CD4-positive, alpha-beta T cell (primary cell): ENCODE results near the gene SLIT1. TPM values are rescaled to one million over a fixed set of nuclear protein-coding genes. Genes with fewer than 3 reads are reported as not detected.

Source experiments
- ATAC-seq: fragments of 200-7000 bp; cut with Tn5 transposase; one replicate; pipeline ENCODE4 v1.10.0; 2022; ENCODE audit warnings: mild to moderate bottlenecking; ENCODE audit not compliant: poor library complexity
- CTCF ChIA-PET: fragments of 350-600 bp; sonication (Branson Sonifier 250); formaldehyde crosslinking; loops from one replicate; lab custom pipeline; 2021; ENCODE audit warnings: antibody characterized with exemption, inconsistent platforms; lab: Charles Lee
- POLR2A ChIA-PET: fragments of 350-600 bp; sonication (Branson Sonifier 250); formaldehyde crosslinking; loops from one replicate; lab custom pipeline; 2021; ENCODE audit warnings: antibody characterized with exemption, inconsistent platforms; lab: Charles Lee
- DNase-seq, 14 experiments: peaks; one replicate each; pipeline ENCODE4 v3.0.0-alpha.2; 2013 to 2020; ENCODE audit warnings: mixed read lengths in 2 of 14
- H3K27ac ChIP-seq, 2 donors: one replicate each; pipeline versions ENCODE4 v1.5.1 to v1.7.0; 2013; ENCODE audit warnings: low read length in 2 of 2, low read depth in 1 of 2, mild to moderate bottlenecking in 1 of 2
- H3K27me3 ChIP-seq, 2 experiments: 1 replicate in 1 of 2; 2 replicates in 1 of 2; pipeline versions ENCODE4 v1.6.1 to v1.7.0; 2013; ENCODE audit warnings: low read length in 2 of 2, control low read depth in 1 of 2, mild to moderate bottlenecking in 1 of 2, moderate library complexity in 1 of 2; ENCODE audit not compliant: insufficient read depth in 2 of 2, control insufficient read depth in 1 of 2
- H3K36me3 ChIP-seq: one replicate; pipeline ENCODE4 v1.6.1; 2013; ENCODE audit warnings: low read length, control low read depth; ENCODE audit not compliant: insufficient read depth
- H3K4me1 ChIP-seq: one replicate; pipeline ENCODE4 v1.6.1; 2013; ENCODE audit warnings: low read length, control low read depth; ENCODE audit not compliant: insufficient read depth
- H3K4me3 ChIP-seq: one replicate; pipeline ENCODE4 v1.5.1; 2013; ENCODE audit warnings: mild to moderate bottlenecking, low read length, moderate library complexity
- H3K9me3 ChIP-seq, 2 experiments: 1 replicate in 1 of 2; 2 replicates in 1 of 2; pipeline versions ENCODE4 v1.6.1 to v1.7.0; 2013; ENCODE audit warnings: low read length in 2 of 2, mild to moderate bottlenecking in 2 of 2, control low read depth in 1 of 2, moderate library complexity in 1 of 2; ENCODE audit not compliant: control insufficient read depth in 1 of 2, insufficient read depth in 1 of 2
- H3K27ac Mint-ChIP-seq: one replicate; pipeline ENCODE4 v1.8.0; 2020; ENCODE audit warnings: mixed read lengths
- H3K27me3 Mint-ChIP-seq: one replicate; pipeline ENCODE4 v1.8.0; 2021; ENCODE audit warnings: mixed read lengths
- H3K36me3 Mint-ChIP-seq: one replicate; pipeline ENCODE4 v1.8.0; 2021; ENCODE audit warnings: low read depth, mixed read lengths
- H3K4me1 Mint-ChIP-seq: one replicate; pipeline ENCODE4 v1.8.0; 2021; ENCODE audit warnings: low read depth, mixed read lengths
- H3K4me3 Mint-ChIP-seq: one replicate; pipeline ENCODE4 v1.8.0; 2020; ENCODE audit warnings: mild to moderate bottlenecking, mixed read lengths
- H3K9me3 Mint-ChIP-seq: one replicate; pipeline ENCODE4 v1.8.0; 2020; ENCODE audit warnings: mixed read lengths
- intact Hi-C, 2 experiments: fragments of 100-400 bp; cut with DNase I in 1 of 2; cut with micrococcal nuclease in 1 of 2; formaldehyde crosslinking; loops; one replicate each; pipeline versions ENCODE4 v1.15.1 to v1.9.0; 2023 to 2025; cut with DNase I, micrococcal nuclease
- total RNA-seq, 174 experiments: library from RNA in 2 of 174; stranded (reverse) in 2 of 174; gene quantifications; one replicate each; pipeline ENCODE4 v1.2.3 and lab custom pipeline; 2021 to 2026
- TF ChIP-seq, protein P1 (sequence below): fragments of 200-600 bp; IDR thresholded peaks from one replicate; pipeline ENCODE4 v1.8.0; 2022; ENCODE audit warnings: antibody characterized with exemption, mild to moderate bottlenecking

SLIT1 gene
- total RNA-seq, 2 experiments from 2014 or later: 0.30 to 0.39 TPM

DNA sequence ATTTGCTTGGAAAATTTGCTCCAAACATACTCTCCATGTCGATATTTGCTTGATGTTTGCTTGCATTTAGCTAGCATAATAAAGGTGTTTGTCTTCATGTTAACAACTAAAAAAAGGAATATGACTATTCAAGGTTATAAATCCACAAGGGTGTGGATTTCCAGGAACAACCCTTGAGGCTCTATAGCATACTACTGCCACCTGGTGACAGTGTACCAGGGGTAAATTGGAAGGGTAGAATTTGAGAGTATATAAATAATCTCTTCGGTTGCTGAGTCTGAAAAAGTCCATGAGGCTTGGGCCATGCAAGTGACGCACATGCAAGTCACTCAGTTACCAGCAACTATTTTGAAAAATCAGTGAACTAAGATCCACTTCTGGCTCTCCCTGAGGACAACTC is 68.4 kb downstream of the SLIT1 start:
- no peaks in the 10 kb centered on the region for H3K4me1 ChIP-seq
- no peak overlapping the region for H3K4me3 ChIP-seq
- Mint-ChIP-seq H3K4me3 (no peak overlapping the region), H3K27ac (no peak overlapping the region), H3K27me3 (peaks cover 14% of the 10 kb centered on the region), H3K4me1 (no peaks in the 10 kb centered on the region), H3K9me3 (no peaks in the 10 kb centered on the region), H3K36me3 (no peaks in the 10 kb centered on the region)
- ChIA-PET POLR2A (no interaction called here), CTCF (no interaction called here)
- H3K36me3 ChIP-seq: no peaks in the 10 kb centered on the region
- no peak for ATAC-seq
- intact Hi-C loops: no loop called here
- DNase-seq: no peak
- TF ChIP-seq, protein P1, sequence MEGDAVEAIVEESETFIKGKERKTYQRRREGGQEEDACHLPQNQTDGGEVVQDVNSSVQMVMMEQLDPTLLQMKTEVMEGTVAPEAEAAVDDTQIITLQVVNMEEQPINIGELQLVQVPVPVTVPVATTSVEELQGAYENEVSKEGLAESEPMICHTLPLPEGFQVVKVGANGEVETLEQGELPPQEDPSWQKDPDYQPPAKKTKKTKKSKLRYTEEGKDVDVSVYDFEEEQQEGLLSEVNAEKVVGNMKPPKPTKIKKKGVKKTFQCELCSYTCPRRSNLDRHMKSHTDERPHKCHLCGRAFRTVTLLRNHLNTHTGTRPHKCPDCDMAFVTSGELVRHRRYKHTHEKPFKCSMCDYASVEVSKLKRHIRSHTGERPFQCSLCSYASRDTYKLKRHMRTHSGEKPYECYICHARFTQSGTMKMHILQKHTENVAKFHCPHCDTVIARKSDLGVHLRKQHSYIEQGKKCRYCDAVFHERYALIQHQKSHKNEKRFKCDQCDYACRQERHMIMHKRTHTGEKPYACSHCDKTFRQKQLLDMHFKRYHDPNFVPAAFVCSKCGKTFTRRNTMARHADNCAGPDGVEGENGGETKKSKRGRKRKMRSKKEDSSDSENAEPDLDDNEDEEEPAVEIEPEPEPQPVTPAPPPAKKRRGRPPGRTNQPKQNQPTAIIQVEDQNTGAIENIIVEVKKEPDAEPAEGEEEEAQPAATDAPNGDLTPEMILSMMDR: no peak
- no peak overlapping the region for H3K27ac ChIP-seq
- H3K9me3 ChIP-seq: no peaks in the 10 kb centered on the region
- peaks cover 0 to 6% of the 10 kb centered on the region in 2 experiments for H3K27me3 ChIP-seq

DNA sequence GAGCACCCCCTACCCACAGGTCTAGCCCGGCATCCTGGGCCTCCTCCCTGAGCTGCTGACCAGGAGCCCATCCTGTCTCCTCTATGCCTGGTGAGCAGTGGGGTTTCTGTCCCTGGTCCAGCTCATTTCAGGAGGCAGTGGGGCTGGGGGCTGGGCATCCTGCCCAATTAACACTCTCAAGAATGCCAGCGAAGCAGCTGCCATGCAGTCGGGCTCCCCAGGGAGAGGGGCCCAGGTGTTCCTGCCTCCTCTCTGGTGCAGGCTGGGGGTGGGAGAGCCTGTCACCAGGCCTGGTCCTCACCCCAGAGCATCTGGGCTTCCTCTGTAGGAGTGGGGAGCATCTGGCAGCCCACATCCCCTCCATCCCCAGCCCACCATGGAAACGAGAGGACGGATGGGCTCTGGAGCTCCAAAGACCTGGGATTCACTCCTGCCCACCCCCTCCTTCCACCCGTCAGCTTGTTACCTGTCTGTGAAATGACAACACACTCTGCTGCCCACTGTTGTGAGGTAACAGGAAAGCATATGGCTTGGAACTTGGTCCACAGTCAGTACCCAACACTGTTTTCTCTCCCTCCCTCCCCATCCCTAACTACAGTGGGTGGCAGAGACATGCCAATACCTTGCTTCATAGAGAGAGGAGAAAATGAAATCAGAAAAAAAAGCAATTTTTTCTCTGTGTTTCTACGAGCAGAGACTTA is 69.1 kb downstream of the SLIT1 start:
- H3K27ac ChIP-seq: no peak overlapping the region
- Mint-ChIP-seq H3K27me3 (peaks cover 11% of the 10 kb centered on the region), H3K27ac (no peak overlapping the region), H3K9me3 (no peaks in the 10 kb centered on the region), H3K4me1 (no peaks in the 10 kb centered on the region), H3K36me3 (no peaks in the 10 kb centered on the region), H3K4me3 (no peak overlapping the region)
- no peak for ATAC-seq
- ChIA-PET POLR2A (no interaction called here), CTCF (no interaction called here)
- intact Hi-C loops: no loop called here
- no peaks in the 10 kb centered on the region for H3K4me1 ChIP-seq
- H3K9me3 ChIP-seq: no peaks in the 10 kb centered on the region
- no peak overlapping the region for H3K4me3 ChIP-seq
- TF ChIP-seq, protein P1: no peak
- no peak for DNase-seq
- H3K27me3 ChIP-seq: peaks cover 0 to 6% of the 10 kb centered on the region in 2 experiments
- H3K36me3 ChIP-seq: no peaks in the 10 kb centered on the region

DNA sequence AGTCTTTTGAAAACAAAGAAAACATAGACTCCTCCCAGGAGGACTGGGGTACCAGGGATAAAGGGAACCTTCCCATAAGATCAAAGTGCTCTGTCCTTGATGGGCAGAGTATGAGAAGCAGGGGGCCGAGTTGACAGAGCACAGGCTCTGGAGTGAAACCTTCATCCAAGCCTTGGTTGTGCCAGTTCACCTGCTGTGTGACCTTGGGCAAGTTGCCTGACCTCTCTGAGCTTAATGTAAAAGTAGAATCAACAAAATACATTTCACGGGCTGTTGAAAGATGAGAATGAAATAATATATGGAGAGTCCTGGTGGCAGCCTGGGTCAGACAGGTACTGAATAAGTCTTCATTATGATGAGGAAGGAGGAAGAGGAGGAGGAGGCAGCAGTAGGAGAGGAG is 69.9 kb downstream of the SLIT1 start:
- ATAC-seq (no peak), DNase-seq (no peak)
- no peak overlapping the region for H3K4me3 ChIP-seq
- peaks cover 0 to 6% of the 10 kb centered on the region in 2 experiments for H3K27me3 ChIP-seq
- H3K4me1 ChIP-seq: no peaks in the 10 kb centered on the region
- no peaks in the 10 kb centered on the region for H3K9me3 ChIP-seq
- TF ChIP-seq, protein P1: no peak
- Mint-ChIP-seq H3K36me3 (no peaks in the 10 kb centered on the region), H3K9me3 (no peaks in the 10 kb centered on the region), H3K27ac (no peak overlapping the region), H3K4me3 (no peak overlapping the region), H3K27me3 (peaks cover 6% of the 10 kb centered on the region), H3K4me1 (no peaks in the 10 kb centered on the region)
- no peak overlapping the region for H3K27ac ChIP-seq
- ChIA-PET POLR2A (no interaction called here), CTCF (no interaction called here)
- no peaks in the 10 kb centered on the region for H3K36me3 ChIP-seq
- intact Hi-C loops: no loop called here
